HL-60 (cell line): ENCODE data around the gene STEAP1B.

Experiments
- DNase-seq, 2 experiments: peaks; one replicate each; pipeline ENCODE4 v3.0.0-alpha.2; 2010 to 2020; ENCODE audit warnings: low read depth in 1 of 2, low spot score in 1 of 2
- H3K27ac ChIP-seq: fragments of 250-450 bp; sonication (Bioruptor Pico); replicated peaks from 2 replicates; pipeline ENCODE4 v1.5.1; 2020; ENCODE audit warnings: mild to moderate bottlenecking, moderate library complexity
- H3K27me3 ChIP-seq: fragments of 250-450 bp; sonication (Bioruptor Pico); 2 replicates; pipeline ENCODE4 v1.5.1; 2021; ENCODE audit warnings: mild to moderate bottlenecking, moderate library complexity; ENCODE audit not compliant: insufficient read depth, poor library complexity, severe bottlenecking
- H3K4me3 ChIP-seq: replicated peaks from 2 replicates; pipeline ENCODE4 v1.5.1; 2011; ENCODE audit warnings: mild to moderate bottlenecking, control low read depth, low read length; ENCODE audit not compliant: insufficient read depth
- GABPA ChIP-seq: IDR thresholded peaks from 2 replicates; pipeline ENCODE4 v1.6.1; 2012; ENCODE audit warnings: low read depth
- POLR2AphosphoS5 ChIP-seq: IDR thresholded peaks from 2 replicates; pipeline ENCODE4 v1.6.1; 2012; ENCODE audit warnings: low read depth
- SPI1 ChIP-seq: IDR thresholded peaks from 2 replicates; pipeline ENCODE4 v1.6.1; 2012; ENCODE audit warnings: low read depth, mild to moderate bottlenecking, borderline replicate concordance
- TF ChIP-seq, protein P1 (sequence below): IDR thresholded peaks from 2 replicates; pipeline ENCODE4 v1.6.1; 2012; ENCODE audit warnings: low read depth; ENCODE audit not compliant: insufficient replicate concordance
- TF ChIP-seq, protein P2 (sequence below): IDR thresholded peaks from one replicate; pipeline ENCODE4 v1.5.1; 2011; ENCODE audit warnings: low read length, control low read depth, inconsistent platforms; ENCODE audit not compliant: insufficient read depth

STEAP1B gene

GRCh38 chr7:22386865-22387264 is 113.1 kb downstream of the STEAP1B start:
- Histone ChIP-seq H3K27me3 (peaks cover 2% of the 10 kb centered on the region), H3K4me3 (no peak overlapping the region), H3K27ac (no peak overlapping the region)
- no peak for DNase-seq
- TF ChIP-seq, protein P1, sequence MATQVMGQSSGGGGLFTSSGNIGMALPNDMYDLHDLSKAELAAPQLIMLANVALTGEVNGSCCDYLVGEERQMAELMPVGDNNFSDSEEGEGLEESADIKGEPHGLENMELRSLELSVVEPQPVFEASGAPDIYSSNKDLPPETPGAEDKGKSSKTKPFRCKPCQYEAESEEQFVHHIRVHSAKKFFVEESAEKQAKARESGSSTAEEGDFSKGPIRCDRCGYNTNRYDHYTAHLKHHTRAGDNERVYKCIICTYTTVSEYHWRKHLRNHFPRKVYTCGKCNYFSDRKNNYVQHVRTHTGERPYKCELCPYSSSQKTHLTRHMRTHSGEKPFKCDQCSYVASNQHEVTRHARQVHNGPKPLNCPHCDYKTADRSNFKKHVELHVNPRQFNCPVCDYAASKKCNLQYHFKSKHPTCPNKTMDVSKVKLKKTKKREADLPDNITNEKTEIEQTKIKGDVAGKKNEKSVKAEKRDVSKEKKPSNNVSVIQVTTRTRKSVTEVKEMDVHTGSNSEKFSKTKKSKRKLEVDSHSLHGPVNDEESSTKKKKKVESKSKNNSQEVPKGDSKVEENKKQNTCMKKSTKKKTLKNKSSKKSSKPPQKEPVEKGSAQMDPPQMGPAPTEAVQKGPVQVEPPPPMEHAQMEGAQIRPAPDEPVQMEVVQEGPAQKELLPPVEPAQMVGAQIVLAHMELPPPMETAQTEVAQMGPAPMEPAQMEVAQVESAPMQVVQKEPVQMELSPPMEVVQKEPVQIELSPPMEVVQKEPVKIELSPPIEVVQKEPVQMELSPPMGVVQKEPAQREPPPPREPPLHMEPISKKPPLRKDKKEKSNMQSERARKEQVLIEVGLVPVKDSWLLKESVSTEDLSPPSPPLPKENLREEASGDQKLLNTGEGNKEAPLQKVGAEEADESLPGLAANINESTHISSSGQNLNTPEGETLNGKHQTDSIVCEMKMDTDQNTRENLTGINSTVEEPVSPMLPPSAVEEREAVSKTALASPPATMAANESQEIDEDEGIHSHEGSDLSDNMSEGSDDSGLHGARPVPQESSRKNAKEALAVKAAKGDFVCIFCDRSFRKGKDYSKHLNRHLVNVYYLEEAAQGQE: no peak
- TF ChIP-seq GABPA (no peak), POLR2AphosphoS5 (no peak), SPI1 (no peak)
- TF ChIP-seq, protein P2, sequence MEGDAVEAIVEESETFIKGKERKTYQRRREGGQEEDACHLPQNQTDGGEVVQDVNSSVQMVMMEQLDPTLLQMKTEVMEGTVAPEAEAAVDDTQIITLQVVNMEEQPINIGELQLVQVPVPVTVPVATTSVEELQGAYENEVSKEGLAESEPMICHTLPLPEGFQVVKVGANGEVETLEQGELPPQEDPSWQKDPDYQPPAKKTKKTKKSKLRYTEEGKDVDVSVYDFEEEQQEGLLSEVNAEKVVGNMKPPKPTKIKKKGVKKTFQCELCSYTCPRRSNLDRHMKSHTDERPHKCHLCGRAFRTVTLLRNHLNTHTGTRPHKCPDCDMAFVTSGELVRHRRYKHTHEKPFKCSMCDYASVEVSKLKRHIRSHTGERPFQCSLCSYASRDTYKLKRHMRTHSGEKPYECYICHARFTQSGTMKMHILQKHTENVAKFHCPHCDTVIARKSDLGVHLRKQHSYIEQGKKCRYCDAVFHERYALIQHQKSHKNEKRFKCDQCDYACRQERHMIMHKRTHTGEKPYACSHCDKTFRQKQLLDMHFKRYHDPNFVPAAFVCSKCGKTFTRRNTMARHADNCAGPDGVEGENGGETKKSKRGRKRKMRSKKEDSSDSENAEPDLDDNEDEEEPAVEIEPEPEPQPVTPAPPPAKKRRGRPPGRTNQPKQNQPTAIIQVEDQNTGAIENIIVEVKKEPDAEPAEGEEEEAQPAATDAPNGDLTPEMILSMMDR: no peak

DNA sequence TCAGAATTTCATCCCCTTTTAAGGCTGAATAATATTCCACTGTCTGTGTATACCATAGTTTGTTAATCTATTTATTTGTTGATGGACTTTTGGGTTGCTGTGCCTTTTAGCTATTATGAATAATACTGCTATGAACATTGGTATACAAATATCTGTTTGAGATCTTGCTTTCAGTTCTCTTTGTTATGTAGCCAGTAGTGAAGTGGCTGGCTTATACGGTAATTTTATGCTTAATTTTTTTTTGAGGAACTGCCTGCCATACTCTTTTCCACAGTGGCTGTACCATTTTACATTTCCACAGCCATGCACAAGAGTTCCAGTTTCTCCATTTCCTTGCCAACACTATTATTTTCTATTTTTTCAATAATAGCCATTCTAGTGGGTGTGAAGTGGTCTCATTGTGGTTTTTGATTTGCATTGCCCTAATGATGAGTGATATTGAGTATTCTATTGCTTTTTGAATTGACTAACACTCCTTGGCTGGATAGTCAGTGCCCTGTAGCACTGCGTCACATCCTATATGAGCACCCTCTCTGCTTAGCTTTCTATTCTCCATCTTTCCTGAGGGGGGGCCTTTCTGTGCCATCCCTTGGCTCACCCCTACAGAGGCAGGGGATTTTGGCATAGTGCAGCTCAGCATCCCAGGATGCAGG is 113.7 kb downstream of the STEAP1B start:
- TF ChIP-seq SPI1 (no peak), POLR2AphosphoS5 (no peak), GABPA (no peak)
- TF ChIP-seq, protein P1: no peak
- TF ChIP-seq, protein P2: no peak
- peaks cover 2% of the 10 kb centered on the region for H3K27me3 ChIP-seq
- H3K27ac ChIP-seq: no peak overlapping the region
- H3K4me3 ChIP-seq: no peak overlapping the region
- DNase-seq: no peak

GRCh38 chr7:22385326-22385725 is 114.7 kb downstream of the STEAP1B start:
- Histone ChIP-seq H3K27me3 (peaks cover 2% of the 10 kb centered on the region), H3K27ac (no peak overlapping the region), H3K4me3 (no peak overlapping the region)
- DNase-seq: no peak
- TF ChIP-seq, protein P2: no peak

- Histone ChIP-seq H3K4me3 (no peak overlapping the region), H3K27me3 (peaks cover 7% of the 10 kb centered on the region), H3K27ac (no peak overlapping the region)
- TF ChIP-seq SPI1 (no peak), POLR2AphosphoS5 (no peak), GABPA (no peak)
- TF ChIP-seq, protein P2: no peak
- TF ChIP-seq, protein P1: no peak
- DNase-seq: no peak
Observed at GRCh38 chr7:22380333-22380732, 119.7 kb downstream of the STEAP1B start.
